ENCODE results near the gene SLC22A23. TPM values are rescaled to one million over a fixed set of nuclear protein-coding genes. Genes with fewer than 3 reads are reported as not detected.
A peak's percentile ranks its signal among the peaks of the same experiment; 100 is the strongest.

SLC22A23 gene
- polyA plus RNA-seq, 4 donors = 9.5 to 38.3 (median 15.0) TPM

DNA sequence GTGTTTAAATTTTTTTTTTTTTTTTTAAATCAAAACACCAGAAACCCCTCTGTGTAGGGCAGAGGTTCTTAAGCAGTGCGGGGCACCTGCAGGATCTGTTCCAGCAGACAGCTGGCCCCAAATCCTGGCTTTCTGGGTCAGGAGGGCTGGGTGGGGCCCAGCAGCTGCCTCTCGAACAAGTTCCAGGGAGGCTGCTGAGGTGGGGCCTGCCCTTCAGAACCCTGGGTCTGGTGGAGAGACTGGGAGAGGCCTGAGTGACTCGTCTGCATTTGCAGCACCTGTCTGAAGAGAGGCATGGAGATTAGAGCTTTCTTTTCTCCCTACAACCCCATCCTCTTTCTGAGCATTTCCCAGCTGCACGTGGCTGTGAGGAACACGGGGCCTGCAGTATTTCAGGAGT lies 189.7 kb downstream of the SLC22A23 start:
- Histone ChIP-seq H3K4me1 (ENCODE audit: control insufficient read depth in 3 of 3, insufficient read depth in 2 of 3, low read depth in 1 of 3, low read length in 2 of 3) (peaks cover 0 to 18% (median 2%) of the 10 kb centered on the region in 3 donors), H3K27ac (ENCODE audit: low read depth in 1 of 3, low read length in 2 of 3) (no peak overlapping the region), H3K9me3 (ENCODE audit: control insufficient read depth in 2 of 2, insufficient read depth in 1 of 2, low read depth in 1 of 2, low read length in 1 of 2) (no peaks in the 10 kb centered on the region), H3K36me3 (ENCODE audit: control insufficient read depth in 3 of 3, insufficient read depth in 2 of 3, low read depth in 1 of 3, low read length in 3 of 3) (peaks cover 8 to 68% (median 8%) of the 10 kb centered on the region in 3 donors), H3K27me3 (ENCODE audit: control insufficient read depth in 3 of 3, insufficient read depth in 3 of 3, low read length in 3 of 3) (no peaks in the 10 kb centered on the region), H3K4me3 (ENCODE audit: low read depth in 1 of 3, low read length in 3 of 3) (no peak overlapping the region)
- FAIRE-seq (no peak), DNase-seq (no peak)
- WGBS, 3 donors = 40 to 57% (median 48%) methylated on average over 5 of the region's 5 CpGs

- no peak overlapping the region for H3K27ac ChIP-seq (ENCODE audit: low read depth in 1 of 3, low read length in 2 of 3)
- peaks cover 2 to 20% (median 6%) of the 10 kb centered on the region in 3 donors for H3K4me1 ChIP-seq (ENCODE audit: control insufficient read depth in 3 of 3, insufficient read depth in 2 of 3, low read depth in 1 of 3, low read length in 2 of 3)
- no peak overlapping the region for H3K4me3 ChIP-seq (ENCODE audit: low read depth in 1 of 3, low read length in 3 of 3)
- no peaks in the 10 kb centered on the region for H3K9me3 ChIP-seq (ENCODE audit: control insufficient read depth in 2 of 2, insufficient read depth in 1 of 2, low read depth in 1 of 2, low read length in 1 of 2)
- H3K27me3 ChIP-seq (ENCODE audit: control insufficient read depth in 3 of 3, insufficient read depth in 3 of 3, low read length in 3 of 3) = no peaks in the 10 kb centered on the region
- FAIRE-seq = no peak
- 49 to 63% (median 57%) methylated on average over 9 of the region's 9 CpGs for WGBS, 3 donors
- H3K36me3 ChIP-seq (ENCODE audit: control insufficient read depth in 3 of 3, insufficient read depth in 2 of 3, low read depth in 1 of 3, low read length in 3 of 3) = peaks cover 6 to 66% (median 8%) of the 10 kb centered on the region in 3 donors
- no peak for DNase-seq
Observed at GRCh38 chr6:3266170-3266569, 190.7 kb downstream of the SLC22A23 start.

- 63 to 73% (median 64%) methylated on average over 9 of the region's 9 CpGs for WGBS, 3 donors
Observed at GRCh38 chr6:3265671-3266070, 191.2 kb downstream of the SLC22A23 start.

DNA sequence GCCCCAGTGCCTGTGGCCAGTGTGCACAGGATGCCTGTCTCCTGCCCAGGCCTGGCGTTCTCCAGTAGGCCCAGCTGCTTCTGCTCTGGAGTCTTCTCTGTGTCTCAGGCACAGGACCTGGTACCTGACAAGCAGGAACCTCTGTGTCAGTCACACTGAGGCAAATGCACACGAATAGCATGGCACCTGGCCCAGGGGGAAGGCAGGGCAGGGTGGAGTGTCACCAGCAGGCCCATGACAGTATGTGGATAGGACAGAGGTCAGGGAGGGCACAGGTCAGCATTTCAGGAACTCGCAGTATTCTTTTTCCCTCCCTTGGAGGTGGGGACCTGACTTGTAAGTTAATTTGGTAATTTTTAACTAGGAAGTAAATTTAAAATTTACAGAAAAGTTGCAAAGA lies 192.5 kb downstream of the SLC22A23 start:
- H3K4me1 ChIP-seq (ENCODE audit: control insufficient read depth in 3 of 3, insufficient read depth in 2 of 3, low read depth in 1 of 3, low read length in 2 of 3) = peaks cover 5 to 15% (median 10%) of the 10 kb centered on the region in 3 donors
- H3K27me3 ChIP-seq (ENCODE audit: control insufficient read depth in 3 of 3, insufficient read depth in 3 of 3, low read length in 3 of 3) = no peaks in the 10 kb centered on the region
- FAIRE-seq (no peak), DNase-seq (no peak)
- no peaks in the 10 kb centered on the region for H3K9me3 ChIP-seq (ENCODE audit: control insufficient read depth in 2 of 2, insufficient read depth in 1 of 2, low read depth in 1 of 2, low read length in 1 of 2)
- peaks cover 4 to 58% (median 8%) of the 10 kb centered on the region in 3 donors for H3K36me3 ChIP-seq (ENCODE audit: control insufficient read depth in 3 of 3, insufficient read depth in 2 of 3, low read depth in 1 of 3, low read length in 3 of 3)
- WGBS, 3 donors = 68 to 83% (median 70%) methylated on average over 3 of the region's 3 CpGs
- no peak overlapping the region for H3K27ac ChIP-seq (ENCODE audit: low read depth in 1 of 3, low read length in 2 of 3)
- no peak overlapping the region for H3K4me3 ChIP-seq (ENCODE audit: low read depth in 1 of 3, low read length in 3 of 3)

More at GRCh38 chr6:3265671-3266070, 191.2 kb downstream of the SLC22A23 start:
- H3K36me3 ChIP-seq (ENCODE audit: control insufficient read depth in 3 of 3, insufficient read depth in 2 of 3, low read depth in 1 of 3, low read length in 3 of 3) = peaks cover 6 to 66% (median 8%) of the 10 kb centered on the region in 3 donors
- FAIRE-seq (no peak), DNase-seq (no peak)
- H3K4me1 ChIP-seq (ENCODE audit: control insufficient read depth in 3 of 3, insufficient read depth in 2 of 3, low read depth in 1 of 3, low read length in 2 of 3) = peaks cover 2 to 19% (median 6%) of the 10 kb centered on the region in 3 donors
- H3K9me3 ChIP-seq (ENCODE audit: control insufficient read depth in 2 of 2, insufficient read depth in 1 of 2, low read depth in 1 of 2, low read length in 1 of 2) = no peaks in the 10 kb centered on the region
- H3K4me3 ChIP-seq (ENCODE audit: low read depth in 1 of 3, low read length in 3 of 3) = no peak overlapping the region
- no peaks in the 10 kb centered on the region for H3K27me3 ChIP-seq (ENCODE audit: control insufficient read depth in 3 of 3, insufficient read depth in 3 of 3, low read length in 3 of 3)
- no peak overlapping the region for H3K27ac ChIP-seq (ENCODE audit: low read depth in 1 of 3, low read length in 2 of 3)

GRCh38 chr6:3263096-3263495 lies 193.8 kb downstream of the SLC22A23 start:
- Histone ChIP-seq H3K4me1 (ENCODE audit: control insufficient read depth in 3 of 3, insufficient read depth in 2 of 3, low read depth in 1 of 3, low read length in 2 of 3) (peaks cover 7 to 19% (median 10%) of the 10 kb centered on the region in 3 donors), H3K27ac (ENCODE audit: low read depth in 1 of 3, low read length in 2 of 3) (no peak overlapping the region), H3K36me3 (ENCODE audit: control insufficient read depth in 3 of 3, insufficient read depth in 2 of 3, low read depth in 1 of 3, low read length in 3 of 3) (peaks cover 0 to 49% (median 4%) of the 10 kb centered on the region in 3 donors), H3K9me3 (ENCODE audit: control insufficient read depth in 2 of 2, insufficient read depth in 1 of 2, low read depth in 1 of 2, low read length in 1 of 2) (no peaks in the 10 kb centered on the region), H3K27me3 (ENCODE audit: control insufficient read depth in 3 of 3, insufficient read depth in 3 of 3, low read length in 3 of 3) (no peaks in the 10 kb centered on the region), H3K4me3 (ENCODE audit: low read depth in 1 of 3, low read length in 3 of 3) (no peak overlapping the region)
- WGBS, 3 donors = 55 to 65% (median 56%) methylated on average over 6 of the region's 6 CpGs
- no peak for DNase-seq
- no peak for FAIRE-seq

DNA sequence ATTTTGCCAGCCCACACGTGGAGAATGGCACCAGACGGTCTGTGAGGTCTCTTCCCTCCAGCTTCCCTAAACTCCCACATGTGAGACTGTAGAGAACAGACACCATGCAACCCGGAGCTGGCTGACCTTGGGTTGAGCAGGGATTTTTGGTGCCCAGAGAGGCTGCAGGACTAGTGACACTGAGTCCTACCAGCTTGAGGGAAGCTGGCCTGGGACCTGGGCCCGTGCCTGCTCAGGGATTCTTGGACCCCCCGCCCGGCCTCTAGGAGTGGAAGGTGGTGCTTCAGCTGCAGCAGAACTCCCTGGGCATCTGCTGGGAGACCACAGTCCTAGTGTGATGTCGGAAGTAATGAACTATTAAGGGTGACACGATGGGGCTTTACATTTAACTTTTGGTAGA lies 194.9 kb downstream of the SLC22A23 start:
- H3K27ac ChIP-seq (ENCODE audit: low read depth in 1 of 3, low read length in 2 of 3) = no peak overlapping the region
- no peaks in the 10 kb centered on the region for H3K27me3 ChIP-seq (ENCODE audit: control insufficient read depth in 3 of 3, insufficient read depth in 3 of 3, low read length in 3 of 3)
- H3K36me3 ChIP-seq (ENCODE audit: control insufficient read depth in 3 of 3, insufficient read depth in 2 of 3, low read depth in 1 of 3, low read length in 3 of 3) = peaks cover 0 to 49% (median 4%) of the 10 kb centered on the region in 3 donors
- no peak for FAIRE-seq
- H3K9me3 ChIP-seq (ENCODE audit: control insufficient read depth in 2 of 2, insufficient read depth in 1 of 2, low read depth in 1 of 2, low read length in 1 of 2) = no peaks in the 10 kb centered on the region
- no peak for DNase-seq
- H3K4me1 ChIP-seq (ENCODE audit: control insufficient read depth in 3 of 3, insufficient read depth in 2 of 3, low read depth in 1 of 3, low read length in 2 of 3) = peaks cover 7 to 19% (median 10%) of the 10 kb centered on the region in 3 donors
- WGBS, 3 donors = 51 to 69% (median 66%) methylated on average over 8 of the region's 8 CpGs
- H3K4me3 ChIP-seq (ENCODE audit: low read depth in 1 of 3, low read length in 3 of 3) = no peak overlapping the region

- DNase-seq (no peak), FAIRE-seq (no peak)
- no peaks in the 10 kb centered on the region for H3K9me3 ChIP-seq (ENCODE audit: control insufficient read depth in 2 of 2, insufficient read depth in 1 of 2, low read depth in 1 of 2, low read length in 1 of 2)
- no peaks in the 10 kb centered on the region for H3K27me3 ChIP-seq (ENCODE audit: control insufficient read depth in 3 of 3, insufficient read depth in 3 of 3, low read length in 3 of 3)
- H3K27ac ChIP-seq (ENCODE audit: low read depth in 1 of 3, low read length in 2 of 3) = no peak overlapping the region
- WGBS, 3 donors = 44 to 83% (median 60%) methylated on average over 5 to 6 of the region's 6 CpGs
- peaks cover 7 to 19% (median 10%) of the 10 kb centered on the region in 3 donors for H3K4me1 ChIP-seq (ENCODE audit: control insufficient read depth in 3 of 3, insufficient read depth in 2 of 3, low read depth in 1 of 3, low read length in 2 of 3)
- H3K4me3 ChIP-seq (ENCODE audit: low read depth in 1 of 3, low read length in 3 of 3) = no peak overlapping the region
- peaks cover 0 to 49% (median 4%) of the 10 kb centered on the region in 3 donors for H3K36me3 ChIP-seq (ENCODE audit: control insufficient read depth in 3 of 3, insufficient read depth in 2 of 3, low read depth in 1 of 3, low read length in 3 of 3)
Observed at GRCh38 chr6:3261518-3261820, 195.4 kb downstream of the SLC22A23 start.

GRCh38 chr6:3260772-3261517 lies 195.9 kb downstream of the SLC22A23 start:
- Histone ChIP-seq H3K4me3 (ENCODE audit: low read depth in 1 of 3, low read length in 3 of 3) (peak overlapping the region in 1 of 3 donors; percentile 29), H3K27ac (ENCODE audit: low read depth in 1 of 3, low read length in 2 of 3) (peak overlapping the region in 1 of 3 donors; percentile 17), H3K4me1 (ENCODE audit: control insufficient read depth in 3 of 3, insufficient read depth in 2 of 3, low read depth in 1 of 3, low read length in 2 of 3) (peaks cover 7 to 19% (median 10%) of the 10 kb centered on the region in 3 donors), H3K9me3 (ENCODE audit: control insufficient read depth in 2 of 2, insufficient read depth in 1 of 2, low read depth in 1 of 2, low read length in 1 of 2) (no peaks in the 10 kb centered on the region), H3K36me3 (ENCODE audit: control insufficient read depth in 3 of 3, insufficient read depth in 2 of 3, low read depth in 1 of 3, low read length in 3 of 3) (peaks cover 0 to 44% (median 4%) of the 10 kb centered on the region in 3 donors), H3K27me3 (ENCODE audit: control insufficient read depth in 3 of 3, insufficient read depth in 3 of 3, low read length in 3 of 3) (no peaks in the 10 kb centered on the region)
- 37 to 61% (median 49%) methylated on average over 17 of the region's 17 CpGs for WGBS, 3 donors
- FAIRE-seq (no peak), DNase-seq (peak in 1 of 2 donors; percentile 32)
